CD4-positive, alpha-beta T cell (primary cell): ENCODE measurements around the gene CSHL1. TPM values are rescaled to one million over a fixed set of nuclear protein-coding genes. Genes with fewer than 3 reads are reported as not detected.

ENCODE experiments used
- ATAC-seq: fragments of 200-7000 bp; cut with Tn5 transposase; one replicate; pipeline ENCODE4 v1.10.0; 2022; ENCODE audit warnings: mild to moderate bottlenecking; ENCODE audit not compliant: poor library complexity
- CTCF ChIA-PET: fragments of 350-600 bp; sonication (Branson Sonifier 250); formaldehyde crosslinking; loops from one replicate; lab custom pipeline; 2021; ENCODE audit warnings: antibody characterized with exemption, inconsistent platforms; lab: Charles Lee
- POLR2A ChIA-PET: fragments of 350-600 bp; sonication (Branson Sonifier 250); formaldehyde crosslinking; loops from one replicate; lab custom pipeline; 2021; ENCODE audit warnings: antibody characterized with exemption, inconsistent platforms; lab: Charles Lee
- DNase-seq, 14 experiments: peaks; one replicate each; pipeline ENCODE4 v3.0.0-alpha.2; 2013 to 2020; ENCODE audit warnings: mixed read lengths in 2 of 14
- H3K27ac ChIP-seq, 2 donors: one replicate each; pipeline versions ENCODE4 v1.5.1 to v1.7.0; 2013; ENCODE audit warnings: low read length in 2 of 2, low read depth in 1 of 2, mild to moderate bottlenecking in 1 of 2
- H3K27me3 ChIP-seq, 2 experiments: 1 replicate in 1 of 2; 2 replicates in 1 of 2; pipeline versions ENCODE4 v1.6.1 to v1.7.0; 2013; ENCODE audit warnings: low read length in 2 of 2, control low read depth in 1 of 2, mild to moderate bottlenecking in 1 of 2, moderate library complexity in 1 of 2; ENCODE audit not compliant: insufficient read depth in 2 of 2, control insufficient read depth in 1 of 2
- H3K36me3 ChIP-seq: one replicate; pipeline ENCODE4 v1.6.1; 2013; ENCODE audit warnings: low read length, control low read depth; ENCODE audit not compliant: insufficient read depth
- H3K4me1 ChIP-seq: one replicate; pipeline ENCODE4 v1.6.1; 2013; ENCODE audit warnings: low read length, control low read depth; ENCODE audit not compliant: insufficient read depth
- H3K4me3 ChIP-seq: one replicate; pipeline ENCODE4 v1.5.1; 2013; ENCODE audit warnings: mild to moderate bottlenecking, low read length, moderate library complexity
- H3K9me3 ChIP-seq, 2 experiments: 1 replicate in 1 of 2; 2 replicates in 1 of 2; pipeline versions ENCODE4 v1.6.1 to v1.7.0; 2013; ENCODE audit warnings: low read length in 2 of 2, mild to moderate bottlenecking in 2 of 2, control low read depth in 1 of 2, moderate library complexity in 1 of 2; ENCODE audit not compliant: control insufficient read depth in 1 of 2, insufficient read depth in 1 of 2
- H3K27ac Mint-ChIP-seq: one replicate; pipeline ENCODE4 v1.8.0; 2020; ENCODE audit warnings: mixed read lengths
- H3K27me3 Mint-ChIP-seq: one replicate; pipeline ENCODE4 v1.8.0; 2021; ENCODE audit warnings: mixed read lengths
- H3K36me3 Mint-ChIP-seq: one replicate; pipeline ENCODE4 v1.8.0; 2021; ENCODE audit warnings: low read depth, mixed read lengths
- H3K4me1 Mint-ChIP-seq: one replicate; pipeline ENCODE4 v1.8.0; 2021; ENCODE audit warnings: low read depth, mixed read lengths
- H3K4me3 Mint-ChIP-seq: one replicate; pipeline ENCODE4 v1.8.0; 2020; ENCODE audit warnings: mild to moderate bottlenecking, mixed read lengths
- H3K9me3 Mint-ChIP-seq: one replicate; pipeline ENCODE4 v1.8.0; 2020; ENCODE audit warnings: mixed read lengths
- intact Hi-C, 2 experiments: fragments of 100-400 bp; cut with DNase I in 1 of 2; cut with micrococcal nuclease in 1 of 2; formaldehyde crosslinking; loops; one replicate each; pipeline versions ENCODE4 v1.15.1 to v1.9.0; 2023 to 2025; cut with DNase I, micrococcal nuclease
- total RNA-seq, 174 experiments: library from RNA in 2 of 174; stranded (reverse) in 2 of 174; gene quantifications; one replicate each; pipeline ENCODE4 v1.2.3 and lab custom pipeline; 2021 to 2026
- TF ChIP-seq, protein P1 (sequence below): fragments of 200-600 bp; IDR thresholded peaks from one replicate; pipeline ENCODE4 v1.8.0; 2022; ENCODE audit warnings: antibody characterized with exemption, mild to moderate bottlenecking

The CSHL1 gene
- total RNA-seq, 2 experiments from 2014 or later: not detected

DNA sequence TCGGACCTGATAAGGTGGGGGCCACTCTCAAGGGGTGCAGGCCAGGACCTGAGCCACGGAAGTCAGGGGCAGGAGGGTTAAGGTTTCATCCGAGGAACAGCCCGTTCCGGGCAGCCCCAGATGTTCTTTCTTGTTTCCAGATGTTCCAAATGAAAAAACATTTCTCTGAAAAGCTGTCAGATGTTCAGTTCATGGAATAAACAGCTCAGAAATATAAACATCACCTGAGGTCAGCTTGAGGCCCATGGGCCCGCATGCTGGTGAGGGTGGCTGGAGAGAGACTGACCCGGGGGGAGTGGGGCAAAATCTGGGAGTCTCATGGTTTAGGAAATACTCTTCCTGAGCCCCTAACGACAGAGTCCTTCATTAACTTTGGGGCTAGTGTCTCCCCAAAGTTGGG is 22.5 kb upstream of the CSHL1 start:
- intact Hi-C loops: loop anchor here in 1 of 2 experiments (5.0 kb wide), 1 partner anchor 54 kb away; no protein-coding TSS in a partner anchor
- H3K4me1 ChIP-seq: peaks cover 33% of the 10 kb centered on the region
- H3K27ac ChIP-seq: no peak overlapping the region
- H3K4me1 Mint-ChIP-seq: peaks cover 26% of the 10 kb centered on the region
- TF ChIP-seq, protein P1, sequence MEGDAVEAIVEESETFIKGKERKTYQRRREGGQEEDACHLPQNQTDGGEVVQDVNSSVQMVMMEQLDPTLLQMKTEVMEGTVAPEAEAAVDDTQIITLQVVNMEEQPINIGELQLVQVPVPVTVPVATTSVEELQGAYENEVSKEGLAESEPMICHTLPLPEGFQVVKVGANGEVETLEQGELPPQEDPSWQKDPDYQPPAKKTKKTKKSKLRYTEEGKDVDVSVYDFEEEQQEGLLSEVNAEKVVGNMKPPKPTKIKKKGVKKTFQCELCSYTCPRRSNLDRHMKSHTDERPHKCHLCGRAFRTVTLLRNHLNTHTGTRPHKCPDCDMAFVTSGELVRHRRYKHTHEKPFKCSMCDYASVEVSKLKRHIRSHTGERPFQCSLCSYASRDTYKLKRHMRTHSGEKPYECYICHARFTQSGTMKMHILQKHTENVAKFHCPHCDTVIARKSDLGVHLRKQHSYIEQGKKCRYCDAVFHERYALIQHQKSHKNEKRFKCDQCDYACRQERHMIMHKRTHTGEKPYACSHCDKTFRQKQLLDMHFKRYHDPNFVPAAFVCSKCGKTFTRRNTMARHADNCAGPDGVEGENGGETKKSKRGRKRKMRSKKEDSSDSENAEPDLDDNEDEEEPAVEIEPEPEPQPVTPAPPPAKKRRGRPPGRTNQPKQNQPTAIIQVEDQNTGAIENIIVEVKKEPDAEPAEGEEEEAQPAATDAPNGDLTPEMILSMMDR: no peak
- H3K9me3 Mint-ChIP-seq: no peaks in the 10 kb centered on the region
- CTCF ChIA-PET: interaction anchor here (1.7 to 2.0 kb wide), 2 partner anchors 13 to 92 kb away, joined by 6 to 7 read pairs; no protein-coding TSS in a partner anchor
- peaks cover 10% of the 10 kb centered on the region for H3K36me3 Mint-ChIP-seq
- H3K9me3 ChIP-seq: no peaks in the 10 kb centered on the region
- ATAC-seq (no peak), DNase-seq (no peak)
- H3K4me3 Mint-ChIP-seq: no peak overlapping the region
- H3K4me3 ChIP-seq: no peak overlapping the region
- H3K27me3 ChIP-seq: no peaks in the 10 kb centered on the region
- H3K36me3 ChIP-seq: peaks cover 19% of the 10 kb centered on the region
- H3K27me3 Mint-ChIP-seq: no peaks in the 10 kb centered on the region
- POLR2A ChIA-PET: interaction anchor here (0.6 to 2.9 kb wide), 3 partner anchors 12 to 215 kb away, joined by 3 to 12 read pairs (median 4); no protein-coding TSS in a partner anchor
- H3K27ac Mint-ChIP-seq: no peak overlapping the region

DNA sequence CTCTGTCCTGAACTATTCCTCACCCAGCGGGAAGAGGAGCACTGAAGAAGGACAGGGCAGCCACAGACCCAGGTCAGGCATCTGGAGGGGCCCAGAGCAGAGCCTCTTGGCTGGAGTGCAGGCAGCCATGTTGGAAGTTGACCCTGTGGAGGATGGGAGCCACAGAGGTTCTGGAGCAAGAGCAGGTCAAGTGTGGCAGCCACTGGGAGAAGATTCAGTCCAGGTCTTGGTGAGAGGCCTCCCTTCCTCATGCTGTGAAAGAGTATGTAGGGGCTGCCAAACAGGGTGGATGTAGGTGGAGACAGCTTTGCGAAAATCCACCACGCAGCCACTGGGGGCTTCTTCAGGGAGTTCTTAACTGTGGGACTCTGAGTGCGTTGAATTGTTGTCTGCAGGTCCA is 21.7 kb upstream of the CSHL1 start:
- ChIA-PET POLR2A (interaction anchor here (0.8 to 2.9 kb wide), 9 partner anchors 13 to 217 kb away, joined by 3 to 20 read pairs (median 7); partner anchors contain the start of genes ERN1 and ICAM2), CTCF (interaction anchor here (0.7 to 2.0 kb wide), 5 partner anchors 14 to 96 kb away, joined by 4 to 7 read pairs (median 6); no protein-coding TSS in a partner anchor)
- Histone ChIP-seq H3K9me3 (no peaks in the 10 kb centered on the region), H3K27ac (peak overlapping the region; percentile 60 to 63), H3K4me1 (peaks cover 33% of the 10 kb centered on the region), H3K36me3 (peaks cover 25% of the 10 kb centered on the region), H3K27me3 (no peaks in the 10 kb centered on the region), H3K4me3 (peak overlapping the region; percentile 69)
- Mint-ChIP-seq H3K27me3 (no peaks in the 10 kb centered on the region), H3K9me3 (no peaks in the 10 kb centered on the region), H3K4me3 (peak overlapping the region; percentile 92), H3K36me3 (peaks cover 10% of the 10 kb centered on the region), H3K4me1 (peaks cover 26% of the 10 kb centered on the region), H3K27ac (peak overlapping the region; percentile 92)
- TF ChIP-seq, protein P1: no peak
- ATAC-seq (no peak), DNase-seq (no peak)
- intact Hi-C loops: loop anchor here in 1 of 2 experiments (5.0 kb wide), 1 partner anchor 55 kb away; no protein-coding TSS in a partner anchor

DNA sequence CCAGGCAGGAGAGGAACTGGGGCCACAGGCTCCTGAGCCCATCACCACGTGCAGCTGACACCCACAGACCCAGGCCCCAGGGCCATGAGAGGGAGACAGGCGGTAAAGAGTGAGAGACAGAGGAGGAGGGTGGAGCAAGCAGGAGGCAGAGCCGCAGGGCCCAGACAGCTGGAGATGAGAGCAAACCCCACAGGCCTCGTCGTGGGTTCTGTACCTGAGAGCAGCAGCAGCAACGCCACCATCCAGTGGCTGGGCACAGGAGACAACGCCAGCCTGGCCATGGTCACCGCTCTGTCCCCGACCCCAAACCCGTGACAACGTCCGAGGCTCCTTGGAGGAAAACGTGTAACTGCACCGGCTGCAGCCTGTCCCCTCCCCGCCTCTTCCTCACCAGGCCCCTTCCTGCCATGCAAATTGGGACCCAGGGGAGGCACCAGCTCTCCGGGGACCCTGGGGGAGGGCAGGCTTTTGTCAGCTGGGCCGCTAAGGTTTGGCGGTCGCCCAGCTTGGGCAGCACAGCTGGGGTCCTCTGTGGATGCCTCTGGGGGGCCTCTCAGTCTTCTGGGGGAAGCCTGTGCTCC is 21.0 kb upstream of the CSHL1 start, which contains the start of gene CD79B:
Gene CD79B (minus strand): TSS at position 351 of the 581 bp plus-strand sequence. CDS start 70 bp downstream, at position 281.
- Mint-ChIP-seq H3K4me1 (peaks cover 26% of the 10 kb centered on the region), H3K36me3 (peaks cover 10% of the 10 kb centered on the region), H3K27me3 (no peaks in the 10 kb centered on the region), H3K4me3 (peak within 1 kb of the TSS; percentile 92), H3K27ac (peak within 1 kb of the TSS; percentile 92), H3K9me3 (no peaks in the 10 kb centered on the region)
- TF ChIP-seq, protein P1: no peak
- Histone ChIP-seq H3K27ac (peak within 1 kb of the TSS; percentile 60 to 63), H3K27me3 (no peaks in the 10 kb centered on the region), H3K36me3 (peaks cover 25% of the 10 kb centered on the region), H3K9me3 (no peaks in the 10 kb centered on the region), H3K4me1 (peaks cover 33% of the 10 kb centered on the region), H3K4me3 (peak within 1 kb of the TSS; percentile 69)
- ChIA-PET CTCF (interaction anchor here (1.3 to 2.0 kb wide), 4 partner anchors 13 to 97 kb away, joined by 4 to 6 read pairs (median 5); no protein-coding TSS in a partner anchor), POLR2A (interaction anchor here (0.8 to 2.9 kb wide), 12 partner anchors 13 to 218 kb away, joined by 3 to 20 read pairs (median 5); partner anchors contain the start of genes ERN1 and ICAM2)
- DNase-seq: peak in 13 of 14 experiments; percentile 19 to 55 (median 31)
- intact Hi-C loops: loop anchor here in 1 of 2 experiments (5.0 kb wide), 1 partner anchor 55 kb away; no protein-coding TSS in a partner anchor
- peak; percentile 78 for ATAC-seq
